ENCODE data around the gene LDB2. TPM values are rescaled to one million over a fixed set of nuclear protein-coding genes. Genes with fewer than 3 reads are reported as not detected.

The LDB2 gene
- total and polyA plus RNA-seq, 2 of the 8 experiments (the other 6 are each of a cell fraction or from before 2014, with no cell fraction given), result 57.0 to 140 TPM

DNA sequence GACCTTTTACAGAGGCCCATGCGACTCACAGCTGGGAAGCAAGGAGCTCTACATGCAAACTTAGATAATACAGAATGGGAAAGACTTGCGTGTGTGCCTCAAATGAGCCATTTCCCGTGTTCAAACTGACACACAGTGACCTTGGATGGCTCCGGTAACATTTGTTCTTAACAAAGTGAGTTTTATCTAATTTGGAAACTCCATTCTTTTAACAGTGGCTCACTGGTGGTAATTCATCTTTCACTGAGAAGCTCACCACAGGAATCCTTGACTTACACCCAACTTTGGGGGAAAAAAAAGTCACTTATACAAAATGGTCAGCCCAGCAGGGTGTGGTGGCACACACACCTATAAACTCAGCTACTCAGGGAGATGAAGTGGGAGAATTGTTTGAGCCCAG is 190.6 kb downstream of the LDB2 start (continued):
- TF ChIP-seq, protein P1, sequence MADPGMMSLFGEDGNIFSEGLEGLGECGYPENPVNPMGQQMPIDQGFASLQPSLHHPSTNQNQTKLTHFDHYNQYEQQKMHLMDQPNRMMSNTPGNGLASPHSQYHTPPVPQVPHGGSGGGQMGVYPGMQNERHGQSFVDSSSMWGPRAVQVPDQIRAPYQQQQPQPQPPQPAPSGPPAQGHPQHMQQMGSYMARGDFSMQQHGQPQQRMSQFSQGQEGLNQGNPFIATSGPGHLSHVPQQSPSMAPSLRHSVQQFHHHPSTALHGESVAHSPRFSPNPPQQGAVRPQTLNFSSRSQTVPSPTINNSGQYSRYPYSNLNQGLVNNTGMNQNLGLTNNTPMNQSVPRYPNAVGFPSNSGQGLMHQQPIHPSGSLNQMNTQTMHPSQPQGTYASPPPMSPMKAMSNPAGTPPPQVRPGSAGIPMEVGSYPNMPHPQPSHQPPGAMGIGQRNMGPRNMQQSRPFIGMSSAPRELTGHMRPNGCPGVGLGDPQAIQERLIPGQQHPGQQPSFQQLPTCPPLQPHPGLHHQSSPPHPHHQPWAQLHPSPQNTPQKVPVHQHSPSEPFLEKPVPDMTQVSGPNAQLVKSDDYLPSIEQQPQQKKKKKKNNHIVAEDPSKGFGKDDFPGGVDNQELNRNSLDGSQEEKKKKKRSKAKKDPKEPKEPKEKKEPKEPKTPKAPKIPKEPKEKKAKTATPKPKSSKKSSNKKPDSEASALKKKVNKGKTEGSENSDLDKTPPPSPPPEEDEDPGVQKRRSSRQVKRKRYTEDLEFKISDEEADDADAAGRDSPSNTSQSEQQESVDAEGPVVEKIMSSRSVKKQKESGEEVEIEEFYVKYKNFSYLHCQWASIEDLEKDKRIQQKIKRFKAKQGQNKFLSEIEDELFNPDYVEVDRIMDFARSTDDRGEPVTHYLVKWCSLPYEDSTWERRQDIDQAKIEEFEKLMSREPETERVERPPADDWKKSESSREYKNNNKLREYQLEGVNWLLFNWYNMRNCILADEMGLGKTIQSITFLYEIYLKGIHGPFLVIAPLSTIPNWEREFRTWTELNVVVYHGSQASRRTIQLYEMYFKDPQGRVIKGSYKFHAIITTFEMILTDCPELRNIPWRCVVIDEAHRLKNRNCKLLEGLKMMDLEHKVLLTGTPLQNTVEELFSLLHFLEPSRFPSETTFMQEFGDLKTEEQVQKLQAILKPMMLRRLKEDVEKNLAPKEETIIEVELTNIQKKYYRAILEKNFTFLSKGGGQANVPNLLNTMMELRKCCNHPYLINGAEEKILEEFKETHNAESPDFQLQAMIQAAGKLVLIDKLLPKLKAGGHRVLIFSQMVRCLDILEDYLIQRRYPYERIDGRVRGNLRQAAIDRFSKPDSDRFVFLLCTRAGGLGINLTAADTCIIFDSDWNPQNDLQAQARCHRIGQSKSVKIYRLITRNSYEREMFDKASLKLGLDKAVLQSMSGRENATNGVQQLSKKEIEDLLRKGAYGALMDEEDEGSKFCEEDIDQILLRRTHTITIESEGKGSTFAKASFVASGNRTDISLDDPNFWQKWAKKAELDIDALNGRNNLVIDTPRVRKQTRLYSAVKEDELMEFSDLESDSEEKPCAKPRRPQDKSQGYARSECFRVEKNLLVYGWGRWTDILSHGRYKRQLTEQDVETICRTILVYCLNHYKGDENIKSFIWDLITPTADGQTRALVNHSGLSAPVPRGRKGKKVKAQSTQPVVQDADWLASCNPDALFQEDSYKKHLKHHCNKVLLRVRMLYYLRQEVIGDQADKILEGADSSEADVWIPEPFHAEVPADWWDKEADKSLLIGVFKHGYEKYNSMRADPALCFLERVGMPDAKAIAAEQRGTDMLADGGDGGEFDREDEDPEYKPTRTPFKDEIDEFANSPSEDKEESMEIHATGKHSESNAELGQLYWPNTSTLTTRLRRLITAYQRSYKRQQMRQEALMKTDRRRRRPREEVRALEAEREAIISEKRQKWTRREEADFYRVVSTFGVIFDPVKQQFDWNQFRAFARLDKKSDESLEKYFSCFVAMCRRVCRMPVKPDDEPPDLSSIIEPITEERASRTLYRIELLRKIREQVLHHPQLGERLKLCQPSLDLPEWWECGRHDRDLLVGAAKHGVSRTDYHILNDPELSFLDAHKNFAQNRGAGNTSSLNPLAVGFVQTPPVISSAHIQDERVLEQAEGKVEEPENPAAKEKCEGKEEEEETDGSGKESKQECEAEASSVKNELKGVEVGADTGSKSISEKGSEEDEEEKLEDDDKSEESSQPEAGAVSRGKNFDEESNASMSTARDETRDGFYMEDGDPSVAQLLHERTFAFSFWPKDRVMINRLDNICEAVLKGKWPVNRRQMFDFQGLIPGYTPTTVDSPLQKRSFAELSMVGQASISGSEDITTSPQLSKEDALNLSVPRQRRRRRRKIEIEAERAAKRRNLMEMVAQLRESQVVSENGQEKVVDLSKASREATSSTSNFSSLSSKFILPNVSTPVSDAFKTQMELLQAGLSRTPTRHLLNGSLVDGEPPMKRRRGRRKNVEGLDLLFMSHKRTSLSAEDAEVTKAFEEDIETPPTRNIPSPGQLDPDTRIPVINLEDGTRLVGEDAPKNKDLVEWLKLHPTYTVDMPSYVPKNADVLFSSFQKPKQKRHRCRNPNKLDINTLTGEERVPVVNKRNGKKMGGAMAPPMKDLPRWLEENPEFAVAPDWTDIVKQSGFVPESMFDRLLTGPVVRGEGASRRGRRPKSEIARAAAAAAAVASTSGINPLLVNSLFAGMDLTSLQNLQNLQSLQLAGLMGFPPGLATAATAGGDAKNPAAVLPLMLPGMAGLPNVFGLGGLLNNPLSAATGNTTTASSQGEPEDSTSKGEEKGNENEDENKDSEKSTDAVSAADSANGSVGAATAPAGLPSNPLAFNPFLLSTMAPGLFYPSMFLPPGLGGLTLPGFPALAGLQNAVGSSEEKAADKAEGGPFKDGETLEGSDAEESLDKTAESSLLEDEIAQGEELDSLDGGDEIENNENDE (IDR thresholded peaks at IDR 0.05; ENCODE audit: insufficient replicate concordance, low read length), result no peak
- TF ChIP-seq EGR1 (IDR thresholded peaks at IDR 0.05; ENCODE audit: borderline replicate concordance, low read depth, low read length), result no peak
- TF ChIP-seq, protein P2, sequence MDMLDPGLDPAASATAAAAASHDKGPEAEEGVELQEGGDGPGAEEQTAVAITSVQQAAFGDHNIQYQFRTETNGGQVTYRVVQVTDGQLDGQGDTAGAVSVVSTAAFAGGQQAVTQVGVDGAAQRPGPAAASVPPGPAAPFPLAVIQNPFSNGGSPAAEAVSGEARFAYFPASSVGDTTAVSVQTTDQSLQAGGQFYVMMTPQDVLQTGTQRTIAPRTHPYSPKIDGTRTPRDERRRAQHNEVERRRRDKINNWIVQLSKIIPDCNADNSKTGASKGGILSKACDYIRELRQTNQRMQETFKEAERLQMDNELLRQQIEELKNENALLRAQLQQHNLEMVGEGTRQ (IDR thresholded peaks at IDR 0.05; ENCODE audit: low read length), result no peak
- TF ChIP-seq ATF3 (IDR thresholded peaks at IDR 0.05; ENCODE audit: insufficient read depth, low read depth, low read length), result no peak
- no peak for TF ChIP-seq PHF8 (conservative IDR thresholded peaks at IDR 0.05; ENCODE audit: low read depth, low read length)
- no peak for TF ChIP-seq HDAC2 (IDR thresholded peaks at IDR 0.05; ENCODE audit: borderline replicate concordance in 1 of 2, low read depth in 2 of 2, low read length in 2 of 2)
- TF ChIP-seq CREB1 (IDR thresholded peaks at IDR 0.05), result no peak
- no peak for TF ChIP-seq RAD21 (IDR thresholded peaks at IDR 0.05 in 1 of 2, conservative IDR thresholded peaks at IDR 0.05 in 1 of 2; ENCODE audit: low read depth in 2 of 2, low read length in 2 of 2)
- no peak for TF ChIP-seq POLR2AphosphoS5 (IDR thresholded peaks at IDR 0.05; ENCODE audit: low read depth, low read length)

Data from H1 (cell line).